Panc1 (cell line): ENCODE results near the gene RABGAP1L. TPM values are rescaled to one million over a fixed set of nuclear protein-coding genes. Genes with fewer than 3 reads are reported as not detected.

Experiments used
- ATAC-seq: fragments of 200-7000 bp; cut with Tn5 transposase; 2 replicates; pipeline ENCODE4 v1.9.1; 2020; ENCODE audit warnings: mild to moderate bottlenecking, moderate library complexity
- BruUV-seq: library from RNA; stranded (reverse); fragments of 400-500 nt; replicated peaks from 2 replicates; lab custom pipeline; 2021; lab: Mats Ljungman, UMichigan
- CTCF ChIA-PET: fragments of 300-600 bp; sonication (Branson Sonifier 250); formaldehyde crosslinking; loops from one replicate; lab custom pipeline; 2022; ENCODE audit warnings: antibody characterized with exemption; lab: Charles Lee
- POLR2A ChIA-PET: fragments of 300-600 bp; sonication (Branson Sonifier 250); formaldehyde crosslinking; loops from one replicate; lab custom pipeline; 2022; ENCODE audit warnings: antibody characterized with exemption; lab: Charles Lee
- DNase-seq: peaks from one replicate; pipeline ENCODE4 v3.0.0-alpha.2; 2010; ENCODE audit warnings: low read depth, low spot score
- H3K27ac ChIP-seq: 2 replicates; pipeline ENCODE4 v1.5.1; 2011; ENCODE audit warnings: mild to moderate bottlenecking, low read length, inconsistent platforms
- H3K27me3 ChIP-seq: fragments of 200-500 bp; sonication (Bioruptor generic); 2 replicates; pipeline ENCODE4 v1.6.0; 2014; ENCODE audit warnings: low read length, inconsistent platforms; ENCODE audit not compliant: control insufficient read depth, insufficient read depth
- H3K36me3 ChIP-seq: fragments of 200-500 bp; sonication (Bioruptor generic); 2 replicates; pipeline ENCODE4 v1.5.1; 2014; ENCODE audit warnings: inconsistent platforms, mild to moderate bottlenecking, low read length, moderate library complexity; ENCODE audit not compliant: control insufficient read depth, insufficient read depth
- H3K4me1 ChIP-seq: 2 replicates; pipeline ENCODE4 v1.5.1; 2011; ENCODE audit warnings: inconsistent platforms, mild to moderate bottlenecking, low read length, moderate library complexity; ENCODE audit not compliant: control insufficient read depth, insufficient read depth
- H3K4me3 ChIP-seq, 2 experiments: 2 replicates each; pipeline ENCODE4 v1.5.1; 2011 to 2012; ENCODE audit warnings: low read depth in 2 of 2, low read length in 2 of 2, mild to moderate bottlenecking in 2 of 2, inconsistent platforms in 1 of 2, moderate library complexity in 1 of 2
- H3K9me3 ChIP-seq: fragments of 200-500 bp; sonication (Bioruptor generic); 2 replicates; pipeline ENCODE4 v1.5.1; 2014; ENCODE audit warnings: low read depth, mild to moderate bottlenecking, inconsistent platforms, low read length, moderate library complexity; ENCODE audit not compliant: control insufficient read depth, insufficient read depth
- POLR2AphosphoS5 ChIP-seq: IDR thresholded peaks from 2 replicates; pipeline ENCODE4 v1.6.1; 2012; ENCODE audit warnings: mild to moderate bottlenecking, low read depth, low read length, moderate library complexity
- SIN3A ChIP-seq: IDR thresholded peaks from 2 replicates; pipeline ENCODE4 v1.6.1; 2012; ENCODE audit warnings: low read depth, mild to moderate bottlenecking, low read length, moderate library complexity, borderline replicate concordance; ENCODE audit not compliant: insufficient read depth
- TCF7L2 ChIP-seq: IDR thresholded peaks from 2 replicates; pipeline ENCODE4 v1.6.1; 2011; ENCODE audit warnings: mild to moderate bottlenecking, low read depth, low read length, inconsistent platforms
- in situ Hi-C: cut with HindIII; loops from 2 replicates; pipeline ENCODE4 v1.10.0; 2016; ENCODE audit warnings: low sequenced_read_pairs, low pct_unique_long_range_greater_than_20kb
- intact Hi-C: fragments of 100-400 bp; cut with micrococcal nuclease; formaldehyde crosslinking; loops from one replicate; pipeline ENCODE4 v1.10.0; 2022; ENCODE audit not compliant: unreplicated experiment
- total RNA-seq: library from RNA; stranded (reverse); gene quantifications from one replicate; pipeline ENCODE4 v1.2.1, GENCODE V29; 2021; ENCODE audit not compliant: unreplicated experiment
- TF ChIP-seq, protein P1 (sequence below): fragments of 450-650 bp; IDR thresholded peaks from 2 replicates; pipeline ENCODE4 v1.5.1; 2017; ENCODE audit warnings: mild to moderate bottlenecking
- TF ChIP-seq, protein P2 (sequence below), 2 experiments: IDR thresholded peaks; 2 replicates each; pipeline ENCODE4 v1.6.1; 2011 to 2012; ENCODE audit warnings: low read depth in 2 of 2, control low read depth in 1 of 2, low read length in 1 of 2, mild to moderate bottlenecking in 1 of 2, moderate library complexity in 1 of 2; ENCODE audit not compliant: insufficient read depth in 1 of 2

Gene RABGAP1L
- total RNA-seq, 1 experiment from 2014 or later, result 37.0 TPM

DNA sequence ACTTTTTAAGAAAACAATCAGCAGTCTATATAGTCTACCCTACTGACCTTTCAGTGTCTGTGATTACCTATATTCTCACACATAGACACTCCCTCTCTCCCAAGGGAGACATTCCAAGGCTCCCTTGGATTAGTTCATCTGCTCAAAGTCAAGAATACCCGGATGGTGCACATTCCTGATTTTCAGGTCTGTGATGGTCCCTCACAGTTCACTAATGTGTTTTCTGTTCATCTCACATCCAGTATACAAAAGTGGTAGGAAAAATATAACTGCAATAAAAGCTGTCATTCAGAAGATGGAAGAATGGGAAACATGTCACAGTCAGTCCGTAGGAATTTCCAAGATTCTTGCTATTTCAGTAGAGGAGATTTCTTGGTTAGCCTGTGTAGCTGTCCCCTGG lies 616.3 kb downstream of the RABGAP1L start:
- Histone ChIP-seq H3K27ac (no peak overlapping the region), H3K4me3 (no peak overlapping the region), H3K36me3 (no peaks in the 10 kb centered on the region), H3K4me1 (no peaks in the 10 kb centered on the region), H3K27me3 (no peaks in the 10 kb centered on the region), H3K9me3 (no peaks in the 10 kb centered on the region)
- no TSS peak for BruUV-seq
- no peak for TF ChIP-seq TCF7L2
- in situ Hi-C loops, result no loop called here
- POLR2A ChIA-PET, result no interaction called here
- DNase-seq (no peak), ATAC-seq (no peak)
- CTCF ChIA-PET, result no interaction called here
- intact Hi-C loops, result no loop called here

DNA sequence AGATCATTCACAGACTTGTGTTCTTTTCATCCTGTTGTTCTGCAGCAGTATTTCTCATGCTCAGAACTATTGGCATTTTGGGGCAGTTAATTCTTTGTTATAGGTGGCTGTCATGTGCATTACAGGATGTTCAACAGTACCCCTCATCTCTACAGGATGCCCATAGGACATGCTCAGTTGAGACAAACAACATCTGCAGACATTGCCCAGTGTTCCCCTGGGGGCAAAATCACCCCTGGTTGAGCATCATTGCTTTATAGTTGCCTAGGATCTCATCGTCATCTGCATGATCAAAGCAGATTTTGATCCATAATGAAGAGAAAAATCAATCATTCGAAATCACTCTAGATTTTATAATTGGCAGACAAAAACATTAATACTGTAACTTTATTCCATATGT lies 617.9 kb downstream of the RABGAP1L start:
- CTCF ChIA-PET, result no interaction called here

DNA sequence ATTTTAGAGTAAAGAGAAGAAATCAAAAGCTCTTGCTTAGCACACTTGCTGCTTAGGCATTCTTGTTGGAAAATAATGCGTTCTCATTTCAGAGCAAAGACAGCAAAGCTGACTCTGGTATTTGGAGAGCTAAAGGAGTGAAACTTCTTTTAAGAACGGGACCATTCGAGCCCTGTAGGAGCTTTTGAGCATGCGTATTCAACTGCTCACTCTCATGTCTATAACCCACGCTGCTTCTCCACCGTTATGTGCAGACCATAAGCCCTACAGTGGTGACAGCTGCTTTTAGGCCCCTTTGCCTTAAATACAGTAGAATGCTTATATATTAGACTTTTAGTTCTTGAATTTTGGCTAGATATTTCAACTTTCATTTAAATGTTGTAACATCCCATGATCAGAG lies 626.2 kb downstream of the RABGAP1L start:
- intact Hi-C loops, result no loop called here
- in situ Hi-C loops, result no loop called here
- H3K27me3 ChIP-seq, result no peaks in the 10 kb centered on the region

More for the DNA sequence above, 617.9 kb downstream of the RABGAP1L start:
- no TSS peak for BruUV-seq
- ATAC-seq, result no peak
- Histone ChIP-seq H3K27me3 (no peaks in the 10 kb centered on the region), H3K36me3 (no peaks in the 10 kb centered on the region), H3K4me1 (no peaks in the 10 kb centered on the region), H3K9me3 (no peaks in the 10 kb centered on the region), H3K4me3 (no peak overlapping the region), H3K27ac (no peak overlapping the region)
- in situ Hi-C loops (no loop called here), intact Hi-C loops (no loop called here)
- POLR2A ChIA-PET, result no interaction called here
- DNase-seq, result no peak
- TF ChIP-seq SIN3A (no peak), POLR2AphosphoS5 (no peak), TCF7L2 (no peak)
- TF ChIP-seq, protein P1, sequence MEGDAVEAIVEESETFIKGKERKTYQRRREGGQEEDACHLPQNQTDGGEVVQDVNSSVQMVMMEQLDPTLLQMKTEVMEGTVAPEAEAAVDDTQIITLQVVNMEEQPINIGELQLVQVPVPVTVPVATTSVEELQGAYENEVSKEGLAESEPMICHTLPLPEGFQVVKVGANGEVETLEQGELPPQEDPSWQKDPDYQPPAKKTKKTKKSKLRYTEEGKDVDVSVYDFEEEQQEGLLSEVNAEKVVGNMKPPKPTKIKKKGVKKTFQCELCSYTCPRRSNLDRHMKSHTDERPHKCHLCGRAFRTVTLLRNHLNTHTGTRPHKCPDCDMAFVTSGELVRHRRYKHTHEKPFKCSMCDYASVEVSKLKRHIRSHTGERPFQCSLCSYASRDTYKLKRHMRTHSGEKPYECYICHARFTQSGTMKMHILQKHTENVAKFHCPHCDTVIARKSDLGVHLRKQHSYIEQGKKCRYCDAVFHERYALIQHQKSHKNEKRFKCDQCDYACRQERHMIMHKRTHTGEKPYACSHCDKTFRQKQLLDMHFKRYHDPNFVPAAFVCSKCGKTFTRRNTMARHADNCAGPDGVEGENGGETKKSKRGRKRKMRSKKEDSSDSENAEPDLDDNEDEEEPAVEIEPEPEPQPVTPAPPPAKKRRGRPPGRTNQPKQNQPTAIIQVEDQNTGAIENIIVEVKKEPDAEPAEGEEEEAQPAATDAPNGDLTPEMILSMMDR, result no peak
- TF ChIP-seq, protein P2, sequence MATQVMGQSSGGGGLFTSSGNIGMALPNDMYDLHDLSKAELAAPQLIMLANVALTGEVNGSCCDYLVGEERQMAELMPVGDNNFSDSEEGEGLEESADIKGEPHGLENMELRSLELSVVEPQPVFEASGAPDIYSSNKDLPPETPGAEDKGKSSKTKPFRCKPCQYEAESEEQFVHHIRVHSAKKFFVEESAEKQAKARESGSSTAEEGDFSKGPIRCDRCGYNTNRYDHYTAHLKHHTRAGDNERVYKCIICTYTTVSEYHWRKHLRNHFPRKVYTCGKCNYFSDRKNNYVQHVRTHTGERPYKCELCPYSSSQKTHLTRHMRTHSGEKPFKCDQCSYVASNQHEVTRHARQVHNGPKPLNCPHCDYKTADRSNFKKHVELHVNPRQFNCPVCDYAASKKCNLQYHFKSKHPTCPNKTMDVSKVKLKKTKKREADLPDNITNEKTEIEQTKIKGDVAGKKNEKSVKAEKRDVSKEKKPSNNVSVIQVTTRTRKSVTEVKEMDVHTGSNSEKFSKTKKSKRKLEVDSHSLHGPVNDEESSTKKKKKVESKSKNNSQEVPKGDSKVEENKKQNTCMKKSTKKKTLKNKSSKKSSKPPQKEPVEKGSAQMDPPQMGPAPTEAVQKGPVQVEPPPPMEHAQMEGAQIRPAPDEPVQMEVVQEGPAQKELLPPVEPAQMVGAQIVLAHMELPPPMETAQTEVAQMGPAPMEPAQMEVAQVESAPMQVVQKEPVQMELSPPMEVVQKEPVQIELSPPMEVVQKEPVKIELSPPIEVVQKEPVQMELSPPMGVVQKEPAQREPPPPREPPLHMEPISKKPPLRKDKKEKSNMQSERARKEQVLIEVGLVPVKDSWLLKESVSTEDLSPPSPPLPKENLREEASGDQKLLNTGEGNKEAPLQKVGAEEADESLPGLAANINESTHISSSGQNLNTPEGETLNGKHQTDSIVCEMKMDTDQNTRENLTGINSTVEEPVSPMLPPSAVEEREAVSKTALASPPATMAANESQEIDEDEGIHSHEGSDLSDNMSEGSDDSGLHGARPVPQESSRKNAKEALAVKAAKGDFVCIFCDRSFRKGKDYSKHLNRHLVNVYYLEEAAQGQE (IDR thresholded peaks at IDR 0.05; ENCODE audit: insufficient read depth in 1 of 2, low read depth in 2 of 2, low read length in 1 of 2), result no peak

More for the DNA sequence above, 626.2 kb downstream of the RABGAP1L start:
- no peak for DNase-seq
- H3K4me1 ChIP-seq, result no peaks in the 10 kb centered on the region
- CTCF ChIA-PET, result no interaction called here
- POLR2A ChIA-PET, result no interaction called here
- no peak overlapping the region for H3K4me3 ChIP-seq
- H3K36me3 ChIP-seq, result no peaks in the 10 kb centered on the region
- no peak overlapping the region for H3K27ac ChIP-seq
- H3K9me3 ChIP-seq, result no peaks in the 10 kb centered on the region
- no peak for ATAC-seq
- no TSS peak for BruUV-seq
- TF ChIP-seq POLR2AphosphoS5, result no peak
- TF ChIP-seq, protein P2 (IDR thresholded peaks at IDR 0.05; ENCODE audit: insufficient read depth in 1 of 2, low read depth in 2 of 2, low read length in 1 of 2), result no peak
- TF ChIP-seq, protein P1, result no peak
- TF ChIP-seq SIN3A, result no peak
- TF ChIP-seq TCF7L2, result no peak
